MM.1S (cell line): ENCODE data around the gene PPP1R12B.
"Not testable (repeated sequence)": the region's sequence is repeated elsewhere in the genome, so short reads cannot be mapped to it uniquely, and the experiment has no call there.

Experiments used
- DNase-seq: peaks from one replicate; pipeline ENCODE4 v3.0.0-alpha.2; 2015
- H2AFZ ChIP-seq: fragments of 300-600 bp; sonication (generic); 2 replicates; pipeline ENCODE4 v1.6.0; 2016; ENCODE audit warnings: antibody characterized with exemption, low read length
- H3F3A ChIP-seq: fragments of 300-600 bp; sonication (generic); 2 replicates; pipeline ENCODE4 v1.6.1; 2016; ENCODE audit warnings: mild to moderate bottlenecking, antibody characterized with exemption, low read length, moderate library complexity, mixed read lengths; ENCODE audit not compliant: insufficient read depth
- H3K27ac ChIP-seq: fragments of 300-600 bp; sonication (generic); 2 replicates; pipeline ENCODE4 v1.5.1; 2016; ENCODE audit warnings: mild to moderate bottlenecking, low read length
- H3K27me3 ChIP-seq: fragments of 300-600 bp; sonication (generic); replicated peaks from 2 replicates; pipeline ENCODE4 v1.6.0; 2016; ENCODE audit warnings: low read length; ENCODE audit not compliant: insufficient read depth
- H3K36me3 ChIP-seq: fragments of 300-600 bp; sonication (generic); replicated peaks from 2 replicates; pipeline ENCODE4 v1.6.1; 2016; ENCODE audit warnings: mild to moderate bottlenecking, low read length, mixed read lengths; ENCODE audit not compliant: insufficient read depth
- H3K4me1 ChIP-seq: fragments of 300-600 bp; sonication (generic); 2 replicates; pipeline ENCODE4 v1.6.1; 2016; ENCODE audit warnings: low read length, mixed read lengths
- H3K4me2 ChIP-seq: fragments of 300-600 bp; sonication (generic); 2 replicates; pipeline ENCODE4 v1.6.0; 2016; ENCODE audit warnings: low read depth, low read length
- H3K4me3 ChIP-seq: fragments of 300-600 bp; sonication (generic); 2 replicates; pipeline ENCODE4 v1.5.1; 2016; ENCODE audit warnings: low read length, mixed read lengths
- H3K79me2 ChIP-seq: fragments of 300-600 bp; sonication (generic); 2 replicates; pipeline ENCODE4 v1.6.1; 2016; ENCODE audit warnings: mixed run types, low read length, mixed read lengths
- H3K9ac ChIP-seq: fragments of 300-600 bp; sonication (generic); 2 replicates; pipeline ENCODE4 v1.6.1; 2016; ENCODE audit warnings: low read length, mixed read lengths
- H3K9me2 ChIP-seq: fragments of 300-600 bp; sonication (generic); replicated peaks from 2 replicates; pipeline ENCODE4 v1.6.1; 2016; ENCODE audit warnings: mild to moderate bottlenecking, low read length, mixed read lengths; ENCODE audit not compliant: insufficient read depth
- H3K9me3 ChIP-seq: fragments of 300-600 bp; sonication (generic); replicated peaks from 2 replicates; pipeline ENCODE4 v1.6.1; 2016; ENCODE audit warnings: mild to moderate bottlenecking, low read length, mixed read lengths; ENCODE audit not compliant: insufficient read depth
- H4K20me1 ChIP-seq: fragments of 300-600 bp; sonication (generic); 2 replicates; pipeline ENCODE4 v1.6.1; 2016; ENCODE audit warnings: mild to moderate bottlenecking, low read length, moderate library complexity, mixed read lengths; ENCODE audit not compliant: insufficient read depth
- CTCF ChIP-seq: fragments of 300-600 bp; sonication (generic); IDR thresholded peaks from 2 replicates; pipeline ENCODE4 v1.5.1; 2016; ENCODE audit warnings: antibody characterized with exemption, low read length, mixed read lengths
- EZH2 ChIP-seq: fragments of 300-600 bp; sonication (generic); optimal IDR thresholded peaks from 2 replicates; pipeline ENCODE3; 2017; ENCODE audit warnings: low read depth, mild to moderate bottlenecking, antibody characterized with exemption, low read length, mixed read lengths
- EZH2phosphoT487 ChIP-seq: fragments of 300-600 bp; sonication (generic); IDR thresholded peaks from 2 replicates; pipeline ENCODE4 v1.6.1; 2018; ENCODE audit warnings: antibody characterized with exemption, low read length

The PPP1R12B gene

GRCh38 chr1:202376247-202376646 is 27.7 kb downstream of the PPP1R12B start:
- Histone ChIP-seq H3K4me3 (no peak overlapping the region), H3K9me2 (no peaks in the 10 kb centered on the region), H3K4me2 (no peak overlapping the region), H3K36me3 (no peaks in the 10 kb centered on the region), H3K27ac (no peak overlapping the region), H3K9me3 (no peaks in the 10 kb centered on the region), H3K79me2 (peaks cover 70% of the 10 kb centered on the region), H3K4me1 (peaks cover 19% of the 10 kb centered on the region), H2AFZ (no peak overlapping the region), H3K9ac (no peak overlapping the region), H4K20me1 (peaks cover 3% of the 10 kb centered on the region; the same call in 1 of the 2 replicates), H3F3A (peaks cover 9% of the 10 kb centered on the region; the same call in 1 of the 2 replicates), H3K27me3 (no peaks in the 10 kb centered on the region)
- TF ChIP-seq EZH2 (no peak), CTCF (no peak), EZH2phosphoT487 (no peak)
- no peak for DNase-seq

GRCh38 chr1:202379884-202380529 is 31.5 kb downstream of the PPP1R12B start:
- not testable (repeated sequence) for H3K9me3 ChIP-seq, H3K36me3 ChIP-seq, H3K27me3 ChIP-seq, H3F3A ChIP-seq, H3K9ac ChIP-seq, H4K20me1 ChIP-seq, H2AFZ ChIP-seq, H3K9me2 ChIP-seq
- Histone ChIP-seq H3K4me1 (peaks cover 19% of the 10 kb centered on the region), H3K4me2 (peak overlapping the region; percentile 65), H3K27ac (peak overlapping the region; percentile 40; the same call in 1 of the 2 replicates), H3K4me3 (peak overlapping the region; percentile 45), H3K79me2 (peaks cover 74% of the 10 kb centered on the region)
- TF ChIP-seq CTCF: peak; percentile 58
- DNase-seq: peak; percentile 88

- not testable (repeated sequence) for H3K9me2 ChIP-seq, H3K4me3 ChIP-seq, H4K20me1 ChIP-seq, H3K36me3 ChIP-seq, DNase-seq, H3K9ac ChIP-seq, H2AFZ ChIP-seq, H3F3A ChIP-seq, H3K27me3 ChIP-seq, H3K9me3 ChIP-seq
- peaks cover 75% of the 10 kb centered on the region for H3K79me2 ChIP-seq
- peak overlapping the region; percentile 40; the same call in 1 of the 2 replicates for H3K27ac ChIP-seq
- peaks cover 16% of the 10 kb centered on the region for H3K4me1 ChIP-seq
- peak overlapping the region; percentile 65 for H3K4me2 ChIP-seq
Observed at GRCh38 chr1:202380535-202380934, 32.0 kb downstream of the PPP1R12B start.

- H2AFZ ChIP-seq, H3K9me2 ChIP-seq, H3K4me2 ChIP-seq, DNase-seq, H3K4me3 ChIP-seq, H4K20me1 ChIP-seq, H3K27ac ChIP-seq, H3K9ac ChIP-seq, H3F3A ChIP-seq, H3K9me3 ChIP-seq, H3K27me3 ChIP-seq, H3K36me3 ChIP-seq: not testable (repeated sequence)
- Histone ChIP-seq H3K79me2 (peaks cover 73% of the 10 kb centered on the region), H3K4me1 (peaks cover 16% of the 10 kb centered on the region)
Observed at GRCh38 chr1:202381867-202382266, 33.4 kb downstream of the PPP1R12B start.

GRCh38 chr1:202395831-202396230 is 47.3 kb downstream of the PPP1R12B start:
- not testable (repeated sequence) for H3K4me3 ChIP-seq, H3K9me3 ChIP-seq, H3K27ac ChIP-seq, H3K9ac ChIP-seq, H3K27me3 ChIP-seq, H3K9me2 ChIP-seq, H3K4me1 ChIP-seq, H4K20me1 ChIP-seq, H3F3A ChIP-seq, H2AFZ ChIP-seq, H3K4me2 ChIP-seq, H3K36me3 ChIP-seq, DNase-seq
- H3K79me2 ChIP-seq: peaks cover 27% of the 10 kb centered on the region
